ENCODE data around the gene DAB1.
A peak's percentile ranks its signal among the peaks of the same experiment; 100 is the strongest.

DAB1 gene

GRCh38 chr1:57431400-57431799 is 7.5 kb upstream of the DAB1 start:
- TF ChIP-seq, protein P1, sequence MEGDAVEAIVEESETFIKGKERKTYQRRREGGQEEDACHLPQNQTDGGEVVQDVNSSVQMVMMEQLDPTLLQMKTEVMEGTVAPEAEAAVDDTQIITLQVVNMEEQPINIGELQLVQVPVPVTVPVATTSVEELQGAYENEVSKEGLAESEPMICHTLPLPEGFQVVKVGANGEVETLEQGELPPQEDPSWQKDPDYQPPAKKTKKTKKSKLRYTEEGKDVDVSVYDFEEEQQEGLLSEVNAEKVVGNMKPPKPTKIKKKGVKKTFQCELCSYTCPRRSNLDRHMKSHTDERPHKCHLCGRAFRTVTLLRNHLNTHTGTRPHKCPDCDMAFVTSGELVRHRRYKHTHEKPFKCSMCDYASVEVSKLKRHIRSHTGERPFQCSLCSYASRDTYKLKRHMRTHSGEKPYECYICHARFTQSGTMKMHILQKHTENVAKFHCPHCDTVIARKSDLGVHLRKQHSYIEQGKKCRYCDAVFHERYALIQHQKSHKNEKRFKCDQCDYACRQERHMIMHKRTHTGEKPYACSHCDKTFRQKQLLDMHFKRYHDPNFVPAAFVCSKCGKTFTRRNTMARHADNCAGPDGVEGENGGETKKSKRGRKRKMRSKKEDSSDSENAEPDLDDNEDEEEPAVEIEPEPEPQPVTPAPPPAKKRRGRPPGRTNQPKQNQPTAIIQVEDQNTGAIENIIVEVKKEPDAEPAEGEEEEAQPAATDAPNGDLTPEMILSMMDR (conservative IDR thresholded peaks at IDR 0.05; ENCODE audit: low read depth, low read length), result no peak
- DNase-seq (ENCODE audit: low read depth), result no peak

DNA sequence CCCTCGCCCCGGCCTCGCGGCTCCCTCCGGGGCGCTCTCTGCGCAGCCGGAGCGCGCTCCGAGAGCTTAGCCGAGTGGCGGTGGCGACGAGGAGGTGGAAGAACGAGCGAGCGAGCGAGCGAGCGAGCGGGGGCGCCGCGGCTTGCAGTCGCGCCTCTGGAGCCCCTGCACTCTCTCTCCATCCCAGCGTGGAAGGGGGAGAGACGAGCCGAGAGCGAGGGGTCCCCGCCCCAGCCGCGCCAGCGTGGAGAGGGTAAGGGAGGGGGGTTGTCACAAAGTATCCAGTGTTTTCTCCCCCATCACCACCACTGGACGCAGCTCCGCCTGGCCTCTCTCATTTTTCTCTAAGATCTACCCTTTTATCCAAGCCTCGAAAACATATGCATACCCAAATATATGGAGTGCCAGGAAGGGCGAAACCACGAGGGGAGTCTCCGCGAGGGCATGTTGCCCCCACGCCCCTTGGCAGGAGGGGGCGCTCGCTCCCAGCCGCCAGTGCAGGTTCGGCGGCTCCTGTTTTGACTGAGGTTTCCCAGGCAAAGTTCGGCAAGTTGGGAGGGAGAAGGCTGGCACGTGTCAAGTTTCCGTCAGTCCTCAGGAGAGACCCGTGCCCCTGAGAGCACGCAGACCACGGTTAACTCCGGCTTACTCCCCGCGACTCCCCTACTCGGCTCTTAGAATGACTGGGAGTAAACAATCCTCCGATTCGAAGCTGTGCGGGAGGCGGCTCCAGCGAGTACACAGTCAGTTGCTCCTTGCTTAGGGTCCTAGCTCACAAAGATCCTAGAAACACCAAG is 569 bp upstream of the DAB1 start:
- TF ChIP-seq, protein P1 (conservative IDR thresholded peaks at IDR 0.05; ENCODE audit: low read depth, low read length), result peak; percentile 93
- H3K4me3 ChIP-seq (ENCODE audit: low read length), result peak overlapping the region; percentile 58
- no peak for DNase-seq (ENCODE audit: low read depth)

More at GRCh38 chr1:57431400-57431799, 7.5 kb upstream of the DAB1 start:
- H3K4me3 ChIP-seq (ENCODE audit: low read length), result no peak overlapping the region

DNA sequence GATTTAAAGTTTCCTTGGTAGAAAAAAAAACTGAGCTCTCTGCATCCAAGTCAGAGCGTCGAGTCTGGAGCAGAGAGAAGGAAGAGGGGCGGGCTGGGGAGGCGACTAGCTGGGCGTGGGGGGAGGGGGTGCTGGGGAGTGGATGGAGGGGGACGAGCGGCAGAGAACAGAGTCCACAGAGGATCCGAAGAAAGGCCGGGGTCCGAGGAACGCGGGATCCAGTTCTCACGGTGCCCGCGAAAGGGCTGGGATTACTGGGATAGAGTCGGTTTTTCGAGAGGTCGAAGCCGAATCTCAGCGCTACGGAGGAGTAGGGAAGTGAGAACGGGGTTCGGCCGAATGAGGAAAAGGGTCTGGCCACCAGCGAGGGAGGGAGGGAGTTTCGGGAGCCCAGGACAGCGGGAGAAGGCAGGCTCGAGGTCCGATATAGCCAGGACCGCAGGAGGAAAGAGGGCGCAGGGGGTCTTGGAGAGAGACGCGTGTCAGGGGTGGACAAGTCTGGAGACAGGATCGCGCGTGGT is 665 bp downstream of the DAB1 start:
- DNase-seq (ENCODE audit: low read depth), result no peak
- peak overlapping the region; percentile 70 for H3K4me3 ChIP-seq (ENCODE audit: low read length)
- TF ChIP-seq, protein P1 (conservative IDR thresholded peaks at IDR 0.05; ENCODE audit: low read depth, low read length), result no peak

GRCh38 chr1:57422271-57423134 is 1.4 kb downstream of the DAB1 start:
- DNase-seq (ENCODE audit: low read depth), result no peak
- H3K4me3 ChIP-seq (ENCODE audit: low read length), result peak overlapping the region; percentile 70
- TF ChIP-seq, protein P1 (conservative IDR thresholded peaks at IDR 0.05; ENCODE audit: low read depth, low read length), result peak; percentile 41

DNA sequence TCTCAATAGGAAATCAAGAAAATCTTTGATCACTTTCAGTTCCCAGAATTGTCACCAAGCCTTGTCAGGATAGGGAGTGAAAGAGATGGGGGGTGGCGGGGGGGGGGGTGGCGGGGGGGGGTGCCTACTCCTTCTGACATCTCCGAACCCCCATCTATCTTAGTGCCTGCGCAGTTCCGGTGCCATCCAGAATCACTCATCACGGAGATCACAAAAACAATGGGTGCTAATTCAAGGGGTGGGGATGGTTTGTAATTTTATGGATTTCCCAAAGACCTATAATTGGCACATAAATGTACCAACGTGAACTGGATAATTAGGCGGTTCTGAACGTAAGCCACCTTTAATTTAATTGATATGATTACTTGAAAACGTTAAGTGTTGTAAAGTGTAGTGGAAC is 2.1 kb downstream of the DAB1 start:
- TF ChIP-seq, protein P1 (conservative IDR thresholded peaks at IDR 0.05; ENCODE audit: low read depth, low read length), result no peak
- no peak for DNase-seq (ENCODE audit: low read depth)
- H3K4me3 ChIP-seq (ENCODE audit: low read length), result peak overlapping the region; percentile 70

DNA sequence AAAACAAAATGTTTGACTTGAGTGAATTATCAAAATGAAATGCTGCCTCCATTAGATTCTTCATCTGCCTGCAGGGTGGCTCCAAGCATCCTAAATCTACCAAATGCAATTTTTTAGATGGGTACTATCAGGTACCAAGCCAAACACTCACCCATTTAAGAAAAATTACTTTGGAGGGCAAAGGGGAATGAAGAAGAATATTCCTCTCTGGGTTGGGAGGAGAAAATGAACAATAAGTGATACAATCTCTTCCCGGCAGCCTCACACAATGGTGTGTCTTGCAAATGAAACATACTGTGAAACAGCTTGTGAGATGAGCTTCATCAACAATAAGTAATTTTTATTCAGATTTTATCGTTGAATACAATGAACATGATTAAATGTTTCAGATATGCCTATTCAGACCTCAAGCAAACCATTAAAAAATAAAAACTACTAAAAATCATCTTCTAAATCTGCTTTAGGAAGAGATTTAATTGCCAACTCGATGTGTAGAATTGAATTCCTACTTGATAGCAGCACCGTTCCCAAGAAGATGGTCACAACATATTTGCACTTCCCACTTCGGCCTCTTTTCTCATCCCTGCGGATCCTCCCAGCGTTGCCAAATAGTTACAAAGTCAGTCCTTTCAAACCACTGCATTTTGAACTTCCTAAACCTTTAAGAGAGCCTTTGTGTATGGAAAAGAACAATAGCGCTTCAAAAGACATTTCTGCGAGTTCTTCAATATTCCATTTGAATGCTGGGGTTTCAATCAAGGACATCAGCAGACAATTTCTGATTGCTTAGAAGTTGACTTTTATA is 2.7 kb downstream of the DAB1 start:
- no peak for DNase-seq (ENCODE audit: low read depth)
- TF ChIP-seq, protein P1 (conservative IDR thresholded peaks at IDR 0.05; ENCODE audit: low read depth, low read length), result no peak
- H3K4me3 ChIP-seq (ENCODE audit: low read length), result no peak overlapping the region

All from retinal pigment epithelial cell (primary cell).